D721Med (cell line): Measurements from ENCODE around the gene APOBEC3H.

Source experiments
- DNase-seq: peaks from one replicate; pipeline ENCODE4 v3.0.0; 2011; ENCODE audit warnings: low spot score; ENCODE audit not compliant: insufficient read length
- FAIRE-seq: peaks from 2 replicates; lab custom pipeline; 2011; peaks lifted over from hg19 to GRCh38; lab: Jason Lieb, UNC
- TF ChIP-seq, protein P1 (sequence below): IDR thresholded peaks from 2 replicates; pipeline ENCODE4 v1.5.1; 2012; ENCODE audit warnings: mild to moderate bottlenecking, control low read depth; ENCODE audit not compliant: insufficient read depth; ENCODE audit errors: missing control alignments

APOBEC3H gene

DNA sequence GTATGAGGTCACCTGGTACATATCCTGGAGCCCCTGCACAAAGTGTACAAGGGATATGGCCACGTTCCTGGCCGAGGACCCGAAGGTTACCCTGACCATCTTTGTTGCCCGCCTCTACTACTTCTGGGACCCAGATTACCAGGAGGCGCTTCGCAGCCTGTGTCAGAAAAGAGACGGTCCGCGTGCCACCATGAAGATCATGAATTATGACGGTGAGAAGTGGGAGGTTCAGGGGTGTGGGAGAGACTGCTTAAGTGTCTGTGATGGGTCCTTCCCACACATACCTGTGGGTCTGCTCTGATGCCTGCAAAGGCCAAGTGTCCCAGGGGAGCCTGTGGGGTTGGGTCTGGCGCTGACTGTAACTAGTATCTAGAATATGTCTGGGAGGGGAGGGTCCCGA is 16.0 kb upstream of the APOBEC3H start:
- FAIRE-seq (no peak), DNase-seq (no peak)
- TF ChIP-seq, protein P1, sequence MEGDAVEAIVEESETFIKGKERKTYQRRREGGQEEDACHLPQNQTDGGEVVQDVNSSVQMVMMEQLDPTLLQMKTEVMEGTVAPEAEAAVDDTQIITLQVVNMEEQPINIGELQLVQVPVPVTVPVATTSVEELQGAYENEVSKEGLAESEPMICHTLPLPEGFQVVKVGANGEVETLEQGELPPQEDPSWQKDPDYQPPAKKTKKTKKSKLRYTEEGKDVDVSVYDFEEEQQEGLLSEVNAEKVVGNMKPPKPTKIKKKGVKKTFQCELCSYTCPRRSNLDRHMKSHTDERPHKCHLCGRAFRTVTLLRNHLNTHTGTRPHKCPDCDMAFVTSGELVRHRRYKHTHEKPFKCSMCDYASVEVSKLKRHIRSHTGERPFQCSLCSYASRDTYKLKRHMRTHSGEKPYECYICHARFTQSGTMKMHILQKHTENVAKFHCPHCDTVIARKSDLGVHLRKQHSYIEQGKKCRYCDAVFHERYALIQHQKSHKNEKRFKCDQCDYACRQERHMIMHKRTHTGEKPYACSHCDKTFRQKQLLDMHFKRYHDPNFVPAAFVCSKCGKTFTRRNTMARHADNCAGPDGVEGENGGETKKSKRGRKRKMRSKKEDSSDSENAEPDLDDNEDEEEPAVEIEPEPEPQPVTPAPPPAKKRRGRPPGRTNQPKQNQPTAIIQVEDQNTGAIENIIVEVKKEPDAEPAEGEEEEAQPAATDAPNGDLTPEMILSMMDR: no peak

DNA sequence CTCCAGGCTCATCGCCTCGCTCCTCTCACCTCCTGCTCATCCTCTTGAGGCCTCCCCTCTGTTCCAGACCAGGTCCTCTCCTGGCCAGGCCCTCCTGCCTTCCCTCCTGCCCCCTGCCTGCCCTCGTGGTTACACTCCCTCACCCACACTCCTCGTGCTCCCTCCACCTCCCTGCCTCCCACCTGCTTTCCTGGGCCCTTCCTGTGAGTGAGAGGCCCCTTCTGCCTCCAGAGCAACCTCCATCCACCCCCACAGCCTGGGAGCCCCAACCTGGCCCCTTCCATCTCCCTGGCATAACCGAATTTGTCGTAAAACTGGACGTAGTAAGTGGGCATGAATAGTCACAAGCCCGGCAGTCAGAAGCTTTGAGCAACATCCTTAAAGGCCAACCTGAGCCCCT is 15.4 kb upstream of the APOBEC3H start:
- FAIRE-seq (no peak), DNase-seq (no peak)
- TF ChIP-seq, protein P1: no peak

DNA sequence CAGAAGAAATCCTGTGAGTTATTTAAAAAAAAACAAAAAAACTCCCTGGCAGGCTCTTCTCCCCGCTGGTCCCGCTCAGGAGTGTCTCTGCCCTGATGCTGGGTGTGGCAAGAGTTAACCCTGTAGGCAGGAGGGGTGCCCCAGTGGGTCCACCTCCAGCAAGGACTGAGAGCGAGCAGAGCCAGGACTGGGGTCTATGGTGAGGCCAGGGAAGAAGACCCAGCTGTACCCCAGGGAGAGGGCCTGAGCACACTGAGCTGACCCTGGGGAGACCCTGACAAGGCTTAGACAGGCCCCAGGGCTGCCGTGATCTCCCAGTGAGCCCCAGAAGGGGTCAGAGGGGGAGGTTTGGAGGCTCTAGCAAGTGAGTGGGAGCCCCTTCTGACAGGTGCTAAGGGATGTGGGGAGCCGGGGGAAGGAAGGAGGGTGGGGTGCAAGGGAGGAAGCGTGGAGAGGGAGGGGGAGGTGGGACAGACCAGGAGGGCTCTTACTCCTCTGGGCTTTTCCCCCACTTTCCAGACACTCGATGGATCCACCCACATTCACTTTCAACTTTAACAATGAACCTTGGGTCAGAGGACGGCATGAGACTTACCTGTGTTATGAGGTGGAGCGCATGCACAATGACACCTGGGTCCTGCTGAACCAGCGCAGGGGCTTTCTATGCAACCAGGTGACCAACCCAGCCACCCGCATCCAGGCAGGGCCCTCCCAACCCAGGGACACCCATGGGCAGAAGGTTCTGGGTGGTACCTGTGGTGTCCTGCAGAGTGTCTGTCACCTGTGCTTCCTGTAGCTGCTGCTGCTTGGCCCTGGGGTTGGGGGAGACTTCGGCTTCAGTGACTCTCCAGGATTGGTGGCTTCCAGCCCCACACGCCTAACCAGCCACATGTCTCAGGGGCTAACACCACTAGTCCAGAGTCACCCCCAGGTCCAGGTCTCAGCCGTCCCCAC is 13.6 kb upstream of the APOBEC3H start:
- no peak for DNase-seq
- TF ChIP-seq, protein P1: no peak
- FAIRE-seq: no peak

DNA sequence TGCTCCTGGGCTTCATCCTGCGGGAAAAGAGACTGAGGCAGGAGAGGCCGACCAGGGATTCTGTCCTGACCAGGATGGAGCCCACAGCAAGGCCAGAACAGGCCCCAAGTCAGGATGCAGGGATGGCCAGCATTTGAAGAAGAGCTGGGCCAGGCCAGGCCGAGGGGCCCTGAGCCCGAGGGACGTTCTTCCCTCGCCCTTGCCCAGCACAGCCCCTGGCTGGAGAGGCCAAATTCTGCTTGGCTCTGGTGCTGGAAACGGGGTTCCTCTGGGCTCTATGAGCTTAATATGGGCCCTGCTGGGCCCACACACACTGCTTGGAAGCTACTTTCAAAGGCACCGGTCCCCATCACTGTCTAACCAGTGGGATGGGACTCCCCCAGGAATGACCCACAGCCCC is 12.4 kb upstream of the APOBEC3H start:
- FAIRE-seq: no peak
- DNase-seq: no peak
- TF ChIP-seq, protein P1: no peak

DNA sequence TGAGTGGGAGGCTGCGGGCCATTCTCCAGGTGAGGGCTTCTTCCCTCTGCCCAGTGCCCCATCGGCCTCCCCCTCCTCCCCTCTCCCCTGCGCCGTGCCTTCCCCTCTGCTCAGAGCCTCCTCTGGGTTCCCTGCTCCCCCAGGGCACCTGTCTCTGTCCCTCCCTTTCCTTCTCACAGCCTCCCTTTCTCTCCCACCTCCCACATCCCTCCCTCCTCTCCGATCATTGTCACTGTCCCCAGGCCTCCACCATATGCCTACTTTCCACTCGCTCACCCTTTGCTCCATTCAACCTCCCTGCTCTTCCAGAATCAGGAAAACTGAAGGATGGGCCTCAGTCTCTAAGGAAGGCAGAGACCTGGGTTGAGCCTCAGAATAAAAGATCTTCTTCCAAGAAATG is 9.9 kb upstream of the APOBEC3H start:
- TF ChIP-seq, protein P1: no peak
- DNase-seq (no peak), FAIRE-seq (no peak)

DNA sequence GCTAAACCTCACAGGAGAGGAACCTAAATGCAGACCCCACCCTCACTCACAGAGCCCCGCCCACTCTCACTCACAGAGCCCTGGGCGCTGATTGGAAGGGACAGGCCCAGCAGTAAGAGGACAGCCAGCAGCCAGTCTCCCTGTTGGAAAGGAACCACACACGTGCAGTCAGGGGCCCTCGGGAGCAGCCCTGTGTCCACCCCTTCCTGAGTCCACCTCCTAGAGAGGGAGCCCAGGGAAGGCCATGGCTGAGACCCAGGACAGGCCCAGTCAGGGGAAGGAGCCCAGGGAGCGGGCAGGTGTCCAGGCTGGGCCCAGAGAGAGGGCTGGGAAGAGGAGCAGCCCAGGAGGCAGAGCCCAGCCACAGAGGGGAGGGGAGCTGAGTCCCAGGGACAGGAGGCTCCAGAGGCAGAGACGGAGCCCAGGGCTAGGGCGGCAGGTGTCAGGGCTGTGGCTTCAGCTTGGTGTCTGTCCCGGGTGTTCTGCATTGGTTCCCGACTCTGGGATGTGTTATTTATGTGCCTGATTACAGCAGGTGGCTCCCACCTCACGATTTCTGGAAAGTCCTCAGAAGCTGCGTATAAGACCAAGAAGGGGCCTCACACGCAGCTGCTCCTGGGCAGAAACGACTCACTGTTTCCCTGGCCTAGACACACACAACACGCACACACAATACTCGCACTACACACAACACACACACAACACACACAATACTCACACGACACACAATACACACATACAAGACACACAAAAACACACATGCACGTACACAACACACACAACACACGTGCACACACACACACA is 9.0 kb upstream of the APOBEC3H start:
- DNase-seq: no peak
- no peak for FAIRE-seq
- TF ChIP-seq, protein P1: no peak
